ENCODE results near the gene ISLR.

Gene ISLR

GRCh38 chr15:74175271-74176191 is 2.0 kb downstream of the ISLR start:
- Histone ChIP-seq H3K9ac (ENCODE audit: low read depth, low read length) (no peak overlapping the region), H3K4me3 (ENCODE audit: low read length) (no peak overlapping the region), H3K4me1 (ENCODE audit: insufficient read depth, low read length) (peaks cover 11% of the 10 kb centered on the region), H3K27ac (ENCODE audit: low read depth, low read length) (no peak overlapping the region), H3K36me3 (ENCODE audit: insufficient read depth, low read length) (peaks cover 4% of the 10 kb centered on the region; the same call in 1 of the 2 replicates), H3K27me3 (ENCODE audit: insufficient read depth, low read length) (no peaks in the 10 kb centered on the region), H3K9me3 (ENCODE audit: insufficient read depth, low read depth, low read length) (no peaks in the 10 kb centered on the region)
- 93% methylated on average over 45 of the region's 45 CpGs for WGBS

- peaks cover 11% of the 10 kb centered on the region for H3K4me1 ChIP-seq (ENCODE audit: insufficient read depth, low read length)
- peaks cover 4% of the 10 kb centered on the region; the same call in 1 of the 2 replicates for H3K36me3 ChIP-seq (ENCODE audit: insufficient read depth, low read length)
- H3K4me3 ChIP-seq (ENCODE audit: low read length), result no peak overlapping the region
- WGBS, result 67% methylated on average over 10 of the region's 10 CpGs
- H3K9me3 ChIP-seq (ENCODE audit: insufficient read depth, low read depth, low read length), result no peaks in the 10 kb centered on the region
- no peak overlapping the region for H3K27ac ChIP-seq (ENCODE audit: low read depth, low read length)
- no peaks in the 10 kb centered on the region for H3K27me3 ChIP-seq (ENCODE audit: insufficient read depth, low read length)
- no peak overlapping the region for H3K9ac ChIP-seq (ENCODE audit: low read depth, low read length)
Observed at GRCh38 chr15:74176262-74177214, 3.0 kb downstream of the ISLR start.

- Histone ChIP-seq H3K9me3 (ENCODE audit: insufficient read depth, low read depth, low read length) (no peaks in the 10 kb centered on the region), H3K4me3 (ENCODE audit: low read length) (no peak overlapping the region), H3K36me3 (ENCODE audit: insufficient read depth, low read length) (peaks cover 4% of the 10 kb centered on the region; the same call in 1 of the 2 replicates), H3K27me3 (ENCODE audit: insufficient read depth, low read length) (no peaks in the 10 kb centered on the region), H3K27ac (ENCODE audit: low read depth, low read length) (no peak overlapping the region), H3K9ac (ENCODE audit: low read depth, low read length) (no peak overlapping the region), H3K4me1 (ENCODE audit: insufficient read depth, low read length) (peaks cover 5% of the 10 kb centered on the region)
- 87% methylated on average over 7 of the region's 7 CpGs for WGBS
Observed at GRCh38 chr15:74178326-74179100, 5.0 kb downstream of the ISLR start.

GRCh38 chr15:74179101-74179841 is 5.8 kb downstream of the ISLR start:
- peaks cover 4% of the 10 kb centered on the region; the same call in 1 of the 2 replicates for H3K36me3 ChIP-seq (ENCODE audit: insufficient read depth, low read length)
- H3K9me3 ChIP-seq (ENCODE audit: insufficient read depth, low read depth, low read length), result no peaks in the 10 kb centered on the region
- no peaks in the 10 kb centered on the region; the same call in none of the 2 replicates for H3K4me1 ChIP-seq (ENCODE audit: insufficient read depth, low read length)
- H3K27me3 ChIP-seq (ENCODE audit: insufficient read depth, low read length), result no peaks in the 10 kb centered on the region
- WGBS, result 85% methylated on average over 13 of the region's 13 CpGs
- H3K4me3 ChIP-seq (ENCODE audit: low read length), result no peak overlapping the region
- no peak overlapping the region for H3K9ac ChIP-seq (ENCODE audit: low read depth, low read length)
- H3K27ac ChIP-seq (ENCODE audit: low read depth, low read length), result no peak overlapping the region

GRCh38 chr15:74179983-74180880 is 6.7 kb downstream of the ISLR start:
- H3K27ac ChIP-seq (ENCODE audit: low read depth, low read length), result no peak overlapping the region
- H3K4me1 ChIP-seq (ENCODE audit: insufficient read depth, low read length), result no peaks in the 10 kb centered on the region; the same call in none of the 2 replicates

DNA sequence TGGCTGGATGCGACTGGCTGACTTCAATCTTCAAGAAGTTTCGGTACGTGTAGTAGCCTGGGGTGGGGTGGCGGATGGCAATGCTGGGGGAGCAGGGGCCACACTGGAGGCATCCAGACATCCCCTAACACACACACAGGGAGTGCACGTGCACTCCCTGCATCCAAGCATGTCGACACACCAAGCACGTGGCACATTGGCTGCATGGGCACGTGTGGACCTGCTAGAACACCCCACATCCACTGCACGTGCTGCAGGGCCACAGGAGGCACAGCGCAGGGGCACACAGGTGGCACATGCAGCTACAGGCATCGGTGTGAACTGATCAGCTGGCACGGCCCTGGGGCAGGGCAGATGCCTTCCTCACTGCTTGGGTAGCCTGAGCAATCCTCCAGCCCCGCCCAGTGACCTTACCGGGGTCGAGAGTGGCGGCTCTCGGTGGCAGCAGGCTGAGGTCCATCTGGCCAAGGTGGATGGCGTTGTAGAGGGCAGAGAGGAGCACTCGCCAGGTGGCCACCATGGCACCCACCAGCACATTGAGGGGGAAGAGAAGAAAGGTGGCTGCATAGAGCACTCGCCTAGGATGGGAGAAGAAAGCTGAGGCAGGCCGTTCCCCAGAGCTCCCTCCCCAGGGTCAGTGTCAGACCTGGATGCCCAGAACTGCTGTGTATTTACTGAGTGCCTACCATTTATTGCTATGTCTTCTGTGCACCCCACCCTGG is 7.5 kb downstream of the ISLR start:
- 92% methylated on average over 21 of the region's 21 CpGs for WGBS
- Histone ChIP-seq H3K4me1 (ENCODE audit: insufficient read depth, low read length) (no peaks in the 10 kb centered on the region; the same call in none of the 2 replicates), H3K36me3 (ENCODE audit: insufficient read depth, low read length) (peaks cover 4% of the 10 kb centered on the region; the same call in 1 of the 2 replicates), H3K27me3 (ENCODE audit: insufficient read depth, low read length) (no peaks in the 10 kb centered on the region), H3K4me3 (ENCODE audit: low read length) (no peak overlapping the region), H3K27ac (ENCODE audit: low read depth, low read length) (no peak overlapping the region), H3K9me3 (ENCODE audit: insufficient read depth, low read depth, low read length) (no peaks in the 10 kb centered on the region), H3K9ac (ENCODE audit: low read depth, low read length) (no peak overlapping the region)

More at GRCh38 chr15:74179983-74180880, 6.7 kb downstream of the ISLR start:
- no peaks in the 10 kb centered on the region for H3K9me3 ChIP-seq (ENCODE audit: insufficient read depth, low read depth, low read length)
- no peaks in the 10 kb centered on the region for H3K27me3 ChIP-seq (ENCODE audit: insufficient read depth, low read length)
- H3K36me3 ChIP-seq (ENCODE audit: insufficient read depth, low read length), result peaks cover 4% of the 10 kb centered on the region; the same call in 1 of the 2 replicates
- no peak overlapping the region for H3K9ac ChIP-seq (ENCODE audit: low read depth, low read length)
- WGBS, result 90% methylated on average over 17 of the region's 17 CpGs
- no peak overlapping the region for H3K4me3 ChIP-seq (ENCODE audit: low read length)

DNA sequence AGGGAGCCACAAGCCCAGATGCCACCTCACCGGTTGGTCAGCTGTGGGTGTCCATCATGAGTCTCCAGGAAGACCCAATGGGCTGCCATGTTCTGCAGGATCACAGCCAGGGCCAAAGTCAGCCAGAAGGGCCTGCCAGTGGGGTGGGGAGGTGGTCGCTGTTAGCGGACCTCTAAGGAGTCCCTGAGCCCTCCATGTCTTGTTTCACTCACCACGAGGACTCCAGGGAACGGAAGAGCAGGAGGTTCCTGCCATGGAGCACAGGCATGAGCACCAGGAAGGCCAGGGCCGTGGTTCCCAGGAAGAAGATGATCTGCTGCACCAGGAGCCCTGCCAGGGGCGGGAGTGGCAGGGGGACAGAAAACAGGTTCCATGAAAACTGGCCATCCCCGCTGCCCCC is 8.6 kb downstream of the ISLR start:
- Histone ChIP-seq H3K4me1 (ENCODE audit: insufficient read depth, low read length) (no peaks in the 10 kb centered on the region), H3K27me3 (ENCODE audit: insufficient read depth, low read length) (no peaks in the 10 kb centered on the region), H3K9ac (ENCODE audit: low read depth, low read length) (no peak overlapping the region), H3K36me3 (ENCODE audit: insufficient read depth, low read length) (peaks cover 4% of the 10 kb centered on the region; the same call in 1 of the 2 replicates), H3K4me3 (ENCODE audit: low read length) (no peak overlapping the region), H3K9me3 (ENCODE audit: insufficient read depth, low read depth, low read length) (no peaks in the 10 kb centered on the region), H3K27ac (ENCODE audit: low read depth, low read length) (no peak overlapping the region)
- WGBS, result 94% methylated on average over 8 of the region's 8 CpGs

GRCh38 chr15:74184582-74185091 is 11.1 kb downstream of the ISLR start:
- Histone ChIP-seq H3K4me1 (ENCODE audit: insufficient read depth, low read length) (no peaks in the 10 kb centered on the region), H3K36me3 (ENCODE audit: insufficient read depth, low read length) (peaks cover 4% of the 10 kb centered on the region; the same call in 1 of the 2 replicates), H3K27ac (ENCODE audit: low read depth, low read length) (no peak overlapping the region), H3K4me3 (ENCODE audit: low read length) (no peak overlapping the region), H3K9ac (ENCODE audit: low read depth, low read length) (no peak overlapping the region), H3K9me3 (ENCODE audit: insufficient read depth, low read depth, low read length) (no peaks in the 10 kb centered on the region), H3K27me3 (ENCODE audit: insufficient read depth, low read length) (no peaks in the 10 kb centered on the region)
- 81% methylated on average over 12 of the region's 12 CpGs for WGBS

All from HUES64 (cell line).